ENCODE results near the gene JUNB. TPM values are rescaled to one million over a fixed set of nuclear protein-coding genes. Genes with fewer than 3 reads are reported as not detected.
A peak's percentile ranks its signal among the peaks of the same experiment; 100 is the strongest.

The JUNB gene
- total RNA-seq (1,000 to 10,000 TPM in 1 of 4 donors, 100 to 1,000 TPM in 3; 125 to 1,252 (median 504) TPM), polyA plus RNA-seq (100 to 1,000 TPM in 2 of 3 donors, 10 to 100 TPM in 1; 91.6 to 289 (median 249) TPM)

DNA sequence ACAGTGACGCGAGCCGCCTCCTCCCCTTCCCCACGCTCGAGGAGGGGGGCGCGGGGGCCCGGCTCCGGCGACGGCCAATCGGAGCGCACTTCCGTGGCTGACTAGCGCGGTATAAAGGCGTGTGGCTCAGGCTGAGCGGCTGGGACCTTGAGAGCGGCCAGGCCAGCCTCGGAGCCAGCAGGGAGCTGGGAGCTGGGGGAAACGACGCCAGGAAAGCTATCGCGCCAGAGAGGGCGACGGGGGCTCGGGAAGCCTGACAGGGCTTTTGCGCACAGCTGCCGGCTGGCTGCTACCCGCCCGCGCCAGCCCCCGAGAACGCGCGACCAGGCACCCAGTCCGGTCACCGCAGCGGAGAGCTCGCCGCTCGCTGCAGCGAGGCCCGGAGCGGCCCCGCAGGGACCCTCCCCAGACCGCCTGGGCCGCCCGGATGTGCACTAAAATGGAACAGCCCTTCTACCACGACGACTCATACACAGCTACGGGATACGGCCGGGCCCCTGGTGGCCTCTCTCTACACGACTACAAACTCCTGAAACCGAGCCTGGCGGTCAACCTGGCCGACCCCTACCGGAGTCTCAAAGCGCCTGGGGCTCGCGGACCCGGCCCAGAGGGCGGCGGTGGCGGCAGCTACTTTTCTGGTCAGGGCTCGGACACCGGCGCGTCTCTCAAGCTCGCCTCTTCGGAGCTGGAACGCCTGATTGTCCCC lies at the start of gene JUNB:
JUNB (plus strand) TSS at position 142 of the 706 bp plus-strand sequence; CDS start at position 428, 286 bp downstream.
- no peaks in the 10 kb centered on the region for H3K36me3 ChIP-seq
- intact Hi-C loops (cut with DNase I), result loop anchor here (5.0 kb wide), 3 partner anchors 216 to 1056 kb away; partner anchors contain the start of genes IER2 and STX10
- WGBS, 2 donors, result 0% methylated on average over 73 of the region's 73 CpGs
- peak within 1 kb of the TSS; percentile 97 to 100 (median 98) for H3K27ac ChIP-seq
- H3K4me3 ChIP-seq, result peak within 1 kb of the TSS; percentile 72 to 99 (median 90)
- peaks cover 0 to 60% (median 52%) of the 10 kb centered on the region in 4 donors for H3K4me1 ChIP-seq
- TF ChIP-seq POLR2AphosphoS5 (IDR thresholded peaks at IDR 0.05), result peak; percentile 100
- TF ChIP-seq EP300 (IDR thresholded peaks at IDR 0.05), result peak in 3 of 4 donors; percentile 73 to 98 (median 96)
- TF ChIP-seq POLR2A (IDR thresholded peaks at IDR 0.05), result peak; percentile 100
- TF ChIP-seq, protein P1, sequence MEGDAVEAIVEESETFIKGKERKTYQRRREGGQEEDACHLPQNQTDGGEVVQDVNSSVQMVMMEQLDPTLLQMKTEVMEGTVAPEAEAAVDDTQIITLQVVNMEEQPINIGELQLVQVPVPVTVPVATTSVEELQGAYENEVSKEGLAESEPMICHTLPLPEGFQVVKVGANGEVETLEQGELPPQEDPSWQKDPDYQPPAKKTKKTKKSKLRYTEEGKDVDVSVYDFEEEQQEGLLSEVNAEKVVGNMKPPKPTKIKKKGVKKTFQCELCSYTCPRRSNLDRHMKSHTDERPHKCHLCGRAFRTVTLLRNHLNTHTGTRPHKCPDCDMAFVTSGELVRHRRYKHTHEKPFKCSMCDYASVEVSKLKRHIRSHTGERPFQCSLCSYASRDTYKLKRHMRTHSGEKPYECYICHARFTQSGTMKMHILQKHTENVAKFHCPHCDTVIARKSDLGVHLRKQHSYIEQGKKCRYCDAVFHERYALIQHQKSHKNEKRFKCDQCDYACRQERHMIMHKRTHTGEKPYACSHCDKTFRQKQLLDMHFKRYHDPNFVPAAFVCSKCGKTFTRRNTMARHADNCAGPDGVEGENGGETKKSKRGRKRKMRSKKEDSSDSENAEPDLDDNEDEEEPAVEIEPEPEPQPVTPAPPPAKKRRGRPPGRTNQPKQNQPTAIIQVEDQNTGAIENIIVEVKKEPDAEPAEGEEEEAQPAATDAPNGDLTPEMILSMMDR (IDR thresholded peaks at IDR 0.05), result no peak
- H3K9me3 ChIP-seq, result no peaks in the 10 kb centered on the region
- DNase-seq, result peak; percentile 99
- no peaks in the 10 kb centered on the region for H3K27me3 ChIP-seq

DNA sequence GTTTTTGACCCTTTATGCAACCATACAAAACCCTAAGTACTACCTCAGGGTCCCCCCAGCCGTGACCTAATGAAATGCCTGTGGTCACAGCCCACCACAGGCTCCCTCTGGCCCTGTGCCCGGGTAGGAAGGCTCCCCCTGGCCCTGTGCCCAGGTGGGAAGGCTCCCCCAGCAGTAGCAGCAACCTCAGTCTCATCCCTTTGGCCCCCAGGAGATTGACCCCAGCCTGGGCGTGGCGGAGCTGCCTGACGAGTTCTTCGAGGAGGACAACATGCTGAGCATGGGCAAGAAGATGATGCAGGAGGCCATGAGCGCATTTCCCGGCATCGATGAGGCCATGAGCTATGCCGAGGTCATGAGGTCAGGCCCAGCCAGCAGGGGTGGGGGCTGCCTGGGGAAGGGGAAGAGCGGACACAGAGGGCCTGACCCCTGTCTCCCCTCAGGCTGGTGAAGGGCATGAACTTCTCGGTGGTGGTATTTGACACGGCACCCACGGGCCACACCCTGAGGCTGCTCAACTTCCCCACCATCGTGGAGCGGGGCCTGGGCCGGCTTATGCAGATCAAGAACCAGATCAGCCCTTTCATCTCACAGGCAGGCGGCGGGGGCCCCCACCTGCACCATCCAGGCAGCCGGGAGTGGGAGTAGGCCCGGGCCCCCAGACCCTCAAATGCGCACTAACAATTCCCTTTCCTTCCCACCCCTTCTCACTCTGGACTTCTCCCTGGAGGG lies 46.0 kb upstream of the JUNB start:
- H3K27me3 ChIP-seq, result peaks cover 0 to 16% (median 4%) of the 10 kb centered on the region in 3 donors
- 89% methylated on average over 22 of the region's 22 CpGs for WGBS, 2 donors
- peaks cover 0 to 3% (median 0%) of the 10 kb centered on the region in 4 donors for H3K9me3 ChIP-seq
- TF ChIP-seq POLR2AphosphoS5 (IDR thresholded peaks at IDR 0.05) (no peak), EP300 (IDR thresholded peaks at IDR 0.05) (no peak), POLR2A (IDR thresholded peaks at IDR 0.05) (no peak)
- TF ChIP-seq, protein P1 (IDR thresholded peaks at IDR 0.05), result no peak
- H3K4me1 ChIP-seq, result no peaks in the 10 kb centered on the region
- H3K27ac ChIP-seq, result no peak overlapping the region
- intact Hi-C loops (cut with DNase I), result no loop called here
- DNase-seq, result no peak
- H3K36me3 ChIP-seq, result peaks cover 10 to 74% (median 43%) of the 10 kb centered on the region in 4 donors
- no peak overlapping the region for H3K4me3 ChIP-seq

DNA sequence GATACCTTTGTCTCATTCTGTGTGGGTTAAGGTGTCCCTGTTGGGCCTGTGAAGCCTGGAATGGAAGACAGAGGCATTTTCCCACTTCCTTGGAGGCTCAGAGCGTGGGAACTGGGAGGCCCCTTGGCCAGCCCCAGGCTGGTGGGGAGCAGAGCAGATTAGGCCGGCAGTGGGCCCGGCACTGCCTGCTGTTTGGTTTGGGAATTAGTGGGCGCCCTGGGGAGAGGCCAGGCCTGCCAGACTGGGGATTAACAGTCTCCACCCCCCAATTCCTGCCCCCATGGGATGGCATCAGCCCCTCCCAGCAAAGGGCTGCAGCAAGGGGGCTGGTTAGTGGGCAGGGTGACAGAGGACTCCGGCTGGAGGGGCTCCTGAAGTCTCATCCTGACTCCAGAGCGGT lies 42.8 kb upstream of the JUNB start:
- Histone ChIP-seq H3K4me1 (no peaks in the 10 kb centered on the region), H3K27me3 (peaks cover 0 to 27% (median 6%) of the 10 kb centered on the region in 3 donors), H3K36me3 (peaks cover 10 to 44% (median 39%) of the 10 kb centered on the region in 4 donors), H3K9me3 (peaks cover 0 to 3% (median 0%) of the 10 kb centered on the region in 4 donors), H3K27ac (no peak overlapping the region), H3K4me3 (no peak overlapping the region)
- no peak for DNase-seq
- WGBS, 2 donors, result 87 to 89% methylated on average over 6 of the region's 6 CpGs
- intact Hi-C loops (cut with DNase I), result no loop called here
- TF ChIP-seq POLR2AphosphoS5 (IDR thresholded peaks at IDR 0.05) (no peak), POLR2A (IDR thresholded peaks at IDR 0.05) (no peak), EP300 (IDR thresholded peaks at IDR 0.05) (no peak)
- TF ChIP-seq, protein P1 (IDR thresholded peaks at IDR 0.05), result no peak

DNA sequence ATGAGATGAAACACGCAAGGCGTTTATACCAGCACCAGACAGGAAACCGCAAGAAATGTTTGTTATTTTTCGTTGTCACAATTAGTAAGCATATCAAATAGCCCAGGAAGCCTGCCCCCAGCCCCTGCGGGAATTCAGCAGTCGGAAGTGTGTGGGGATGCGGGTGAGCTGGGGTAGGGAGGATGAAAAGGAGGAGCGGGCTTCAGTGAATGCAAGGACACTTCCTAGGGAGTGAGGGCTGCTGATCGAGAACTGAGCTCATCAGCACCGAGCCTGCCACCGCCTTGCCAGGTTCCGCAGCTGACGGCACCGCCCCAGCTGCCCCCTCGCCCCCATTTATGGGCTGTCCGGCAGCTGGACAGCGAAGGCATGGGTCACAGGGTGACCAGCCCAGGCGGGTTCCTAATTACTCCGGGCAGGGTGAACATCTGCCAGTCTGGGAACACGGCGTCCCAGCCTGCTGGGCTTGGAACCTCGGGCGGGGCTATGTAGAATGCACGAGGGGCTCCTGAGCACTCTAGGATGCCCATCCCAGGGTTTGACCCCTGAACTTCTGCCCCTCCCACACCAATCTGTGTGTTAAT lies 41.3 kb upstream of the JUNB start:
- WGBS, 2 donors, result 9 to 36% methylated on average over 24 of the region's 24 CpGs
- Histone ChIP-seq H3K36me3 (peaks cover 10 to 31% (median 30%) of the 10 kb centered on the region in 4 donors), H3K27ac (no peak overlapping the region), H3K4me1 (no peaks in the 10 kb centered on the region), H3K4me3 (no peak overlapping the region), H3K9me3 (peaks cover 0 to 3% (median 0%) of the 10 kb centered on the region in 4 donors), H3K27me3 (peaks cover 0 to 27% (median 6%) of the 10 kb centered on the region in 3 donors)
- intact Hi-C loops (cut with DNase I), result no loop called here
- TF ChIP-seq POLR2AphosphoS5 (IDR thresholded peaks at IDR 0.05) (no peak), EP300 (IDR thresholded peaks at IDR 0.05) (no peak), POLR2A (IDR thresholded peaks at IDR 0.05) (no peak)
- TF ChIP-seq, protein P1 (IDR thresholded peaks at IDR 0.05), result no peak
- DNase-seq, result no peak

Measured in sigmoid colon (tissue), 7 donors.